ENCODE measurements around the gene CACNA1S.

Gene CACNA1S

GRCh38 chr1:201112173-201112731 lies at the start of gene CACNA1S:
TSS of gene CACNA1S (minus strand) at chr1:201112426. CDS start at chr1:201112339, 87 bp downstream.
- in situ Hi-C loops (cut with MboI; ENCODE audit: low sequenced_read_pairs) = no loop called here

- in situ Hi-C loops (cut with MboI; ENCODE audit: low sequenced_read_pairs) = no loop called here
These were observed 45.7 kb upstream of the CACNA1S start for GRCh38 chr1:201157949-201158348.

- in situ Hi-C loops (cut with MboI; ENCODE audit: low sequenced_read_pairs) = no loop called here
These were observed 44.6 kb upstream of the CACNA1S start for GRCh38 chr1:201156819-201157218.

- in situ Hi-C loops (cut with MboI; ENCODE audit: low sequenced_read_pairs) = no loop called here
These were observed 44.1 kb upstream of the CACNA1S start for GRCh38 chr1:201156346-201156745.

GRCh38 chr1:201155354-201155753 lies 43.1 kb upstream of the CACNA1S start:
- in situ Hi-C loops (cut with MboI; ENCODE audit: low sequenced_read_pairs) = no loop called here

- in situ Hi-C loops (cut with MboI; ENCODE audit: low sequenced_read_pairs) = no loop called here
These were observed 42.4 kb upstream of the CACNA1S start, which contains the start of gene TMEM9 for GRCh38 chr1:201154389-201155165. TSS of gene TMEM9 (minus strand) at chr1:201154474. CDS start at chr1:201153923, 551 bp downstream.

- in situ Hi-C loops (cut with MboI; ENCODE audit: low sequenced_read_pairs) = no loop called here
These were observed 41.5 kb upstream of the CACNA1S start for GRCh38 chr1:201153474-201154388.

GRCh38 chr1:201149400-201149799 lies 37.2 kb upstream of the CACNA1S start:
- in situ Hi-C loops (cut with MboI; ENCODE audit: low sequenced_read_pairs) = no loop called here

GRCh38 chr1:201147396-201148015 lies 35.3 kb upstream of the CACNA1S start:
- in situ Hi-C loops (cut with MboI; ENCODE audit: low sequenced_read_pairs) = no loop called here

GRCh38 chr1:201146626-201147390 lies 34.6 kb upstream of the CACNA1S start:
- in situ Hi-C loops (cut with MboI; ENCODE audit: low sequenced_read_pairs) = no loop called here

GRCh38 chr1:201145816-201146215 lies 33.6 kb upstream of the CACNA1S start:
- in situ Hi-C loops (cut with MboI; ENCODE audit: low sequenced_read_pairs) = no loop called here

GRCh38 chr1:201145132-201145531 lies 32.9 kb upstream of the CACNA1S start:
- in situ Hi-C loops (cut with MboI; ENCODE audit: low sequenced_read_pairs) = no loop called here

GRCh38 chr1:201144701-201145100 lies 32.5 kb upstream of the CACNA1S start:
- in situ Hi-C loops (cut with MboI; ENCODE audit: low sequenced_read_pairs) = no loop called here

GRCh38 chr1:201143726-201144635 lies 31.8 kb upstream of the CACNA1S start:
- in situ Hi-C loops (cut with MboI; ENCODE audit: low sequenced_read_pairs) = no loop called here

GRCh38 chr1:201142849-201143725 lies 30.9 kb upstream of the CACNA1S start:
- in situ Hi-C loops (cut with MboI; ENCODE audit: low sequenced_read_pairs) = no loop called here

GRCh38 chr1:201142011-201142848 lies 30.0 kb upstream of the CACNA1S start:
- in situ Hi-C loops (cut with MboI; ENCODE audit: low sequenced_read_pairs) = no loop called here

- in situ Hi-C loops (cut with MboI; ENCODE audit: low sequenced_read_pairs) = no loop called here
These were observed 29.2 kb upstream of the CACNA1S start for GRCh38 chr1:201141418-201141817.
